ENCODE measurements around the gene MRPS23.
A peak's percentile ranks its signal among the peaks of the same experiment; 100 is the strongest.

The MRPS23 gene

DNA sequence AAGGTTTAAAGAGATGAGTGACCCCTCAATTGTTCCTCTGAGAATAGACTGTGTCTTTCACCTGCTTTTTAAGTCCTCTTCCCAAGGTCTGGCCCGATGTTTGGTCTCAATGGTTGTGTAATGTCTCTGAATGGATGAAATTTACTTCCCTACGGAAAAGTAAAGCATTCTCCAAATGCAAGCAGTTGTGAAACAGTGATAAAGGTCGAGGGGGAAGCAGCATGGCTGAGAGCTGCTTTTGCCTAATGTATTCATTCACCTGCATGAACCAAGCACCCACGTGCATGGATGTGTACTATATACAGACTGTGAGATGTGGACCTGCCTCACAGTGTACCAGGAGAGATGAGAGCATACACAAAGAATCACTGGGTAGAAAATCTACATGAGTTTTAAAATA lies 11.4 kb downstream of the MRPS23 start:
- no peak for DNase-seq (ENCODE audit: low read depth)

DNA sequence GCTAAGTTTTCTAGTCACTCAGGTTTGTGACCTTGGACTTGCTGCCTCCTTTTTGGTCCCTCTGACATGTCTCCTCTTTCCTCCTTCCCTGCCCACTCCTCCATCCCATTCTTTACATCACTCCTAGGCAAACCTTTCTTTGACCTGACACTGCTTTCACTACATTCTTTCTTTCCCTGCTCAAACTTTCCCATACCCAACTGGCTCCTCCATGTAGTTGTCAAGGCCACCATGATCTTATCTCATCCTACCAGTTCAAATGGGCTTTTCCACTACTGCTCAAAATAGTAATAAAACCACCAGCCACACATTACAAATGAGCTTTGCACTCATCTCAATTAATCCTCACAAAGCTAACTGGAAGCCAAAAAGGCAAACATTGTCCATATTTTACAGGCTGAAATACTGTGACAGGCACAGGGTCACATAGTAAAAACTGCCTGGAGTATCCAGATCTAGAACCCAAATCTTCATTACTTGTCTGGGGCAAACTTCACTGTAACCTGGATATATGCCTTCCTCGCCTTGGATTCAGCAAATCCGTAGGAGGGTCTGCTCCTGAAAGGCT lies 14.4 kb downstream of the MRPS23 start:
- no peak for DNase-seq (ENCODE audit: low read depth)

DNA sequence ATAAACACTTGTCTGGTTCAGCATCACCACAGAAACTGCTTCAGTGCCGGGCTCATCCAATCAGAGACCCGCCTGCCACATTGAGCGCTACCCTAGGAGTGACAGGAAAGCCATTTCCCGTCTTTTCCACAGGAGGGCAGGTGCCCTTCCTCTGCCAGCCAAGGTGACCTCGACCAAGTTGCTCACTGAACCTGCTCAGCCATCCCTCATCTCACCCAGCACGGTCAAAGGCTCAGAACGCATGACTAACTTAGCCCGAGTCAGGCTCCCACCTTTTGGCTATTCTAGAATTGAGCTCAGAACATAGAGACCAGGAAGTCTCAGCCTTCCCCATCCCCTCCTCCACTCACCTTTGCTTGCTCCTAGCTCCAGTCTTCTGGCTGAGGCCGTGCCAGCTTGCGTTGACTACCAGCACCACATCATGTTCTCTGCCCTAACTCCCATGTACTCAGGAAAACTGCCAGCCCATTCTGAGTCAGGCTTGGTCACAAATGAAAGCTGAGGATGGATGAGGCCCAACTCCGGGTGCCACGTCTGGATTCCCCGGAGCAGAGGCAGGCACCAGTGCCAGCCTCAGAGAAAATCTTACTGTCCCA lies 15.6 kb downstream of the MRPS23 start:
- DNase-seq (ENCODE audit: low read depth), result no peak

DNA sequence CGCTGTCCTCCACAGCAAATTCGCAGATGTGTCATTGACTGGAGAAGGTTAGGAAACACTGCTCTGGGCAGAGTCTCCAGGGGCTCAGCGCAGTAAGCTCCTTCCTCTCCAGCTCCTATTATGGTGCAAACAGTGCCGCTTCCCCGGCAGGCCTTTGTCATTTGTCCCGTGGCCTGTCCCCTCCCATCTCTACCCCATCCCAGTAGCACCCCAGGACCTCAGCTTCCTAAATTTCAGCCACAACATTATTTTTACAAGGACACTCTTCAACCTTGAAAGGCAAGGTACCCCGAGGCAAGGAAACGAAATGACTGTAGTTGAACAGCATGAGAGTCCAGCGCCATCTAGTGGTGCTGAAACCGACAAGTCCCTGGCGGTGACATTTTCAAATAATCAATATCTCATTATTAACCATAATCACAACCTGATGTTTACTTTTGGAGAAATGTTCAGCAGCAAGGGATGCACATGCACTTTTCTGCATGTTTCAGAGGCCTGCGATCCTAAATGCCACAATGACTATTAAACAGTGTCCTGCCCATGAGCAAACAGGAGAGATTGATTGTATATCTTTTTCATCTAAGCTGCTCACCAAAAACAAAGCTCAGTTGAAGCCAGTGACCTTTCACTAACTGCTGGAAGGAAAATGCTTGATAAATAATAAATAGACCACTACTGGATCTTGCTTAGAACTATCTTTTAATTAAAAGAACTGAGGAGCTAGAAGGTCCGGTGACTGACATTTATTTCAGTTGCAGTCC lies 16.5 kb downstream of the MRPS23 start:
- peak; percentile 38 for DNase-seq (ENCODE audit: low read depth)

DNA sequence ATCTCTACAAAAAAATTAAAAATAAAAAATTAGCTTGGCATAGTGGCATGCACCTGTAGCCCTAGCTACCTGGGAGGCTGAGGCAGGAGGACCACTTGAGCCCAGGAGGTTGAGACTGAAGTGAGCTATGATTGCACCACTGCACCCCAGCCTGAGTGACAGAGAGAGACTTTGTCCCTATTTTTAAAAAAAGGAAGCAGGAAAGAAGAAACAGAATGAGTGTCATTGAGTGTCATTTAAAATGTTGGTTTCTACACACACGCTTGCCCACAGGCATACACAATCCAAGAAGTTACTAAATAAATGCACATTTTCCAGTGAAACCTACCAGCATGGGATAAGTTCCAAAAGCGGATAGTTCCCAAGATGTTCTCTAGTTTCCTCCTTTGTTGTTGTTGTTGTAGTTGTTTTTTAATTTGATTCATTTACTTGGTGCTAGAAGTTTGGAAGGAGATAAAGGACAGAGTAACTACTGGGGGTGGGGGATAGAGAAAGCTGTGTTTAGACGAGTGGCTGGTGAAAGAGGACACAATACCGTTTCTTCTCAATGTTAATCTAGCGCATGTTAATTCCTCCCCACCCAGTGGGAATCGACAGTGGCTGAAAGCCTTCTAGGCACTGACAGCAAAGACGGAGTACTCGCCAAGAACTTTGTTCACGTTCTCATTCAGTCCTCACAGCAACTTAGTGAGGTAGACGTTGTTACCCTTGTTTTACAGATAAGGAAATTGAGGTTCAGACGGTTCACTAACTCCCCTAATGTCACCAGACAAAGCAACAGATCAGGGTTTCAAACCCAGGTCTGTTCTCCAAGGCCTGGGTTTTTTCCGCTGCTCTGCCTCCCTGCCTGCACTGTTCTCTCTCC lies 17.3 kb downstream of the MRPS23 start:
- DNase-seq (ENCODE audit: low read depth), result no peak

DNA sequence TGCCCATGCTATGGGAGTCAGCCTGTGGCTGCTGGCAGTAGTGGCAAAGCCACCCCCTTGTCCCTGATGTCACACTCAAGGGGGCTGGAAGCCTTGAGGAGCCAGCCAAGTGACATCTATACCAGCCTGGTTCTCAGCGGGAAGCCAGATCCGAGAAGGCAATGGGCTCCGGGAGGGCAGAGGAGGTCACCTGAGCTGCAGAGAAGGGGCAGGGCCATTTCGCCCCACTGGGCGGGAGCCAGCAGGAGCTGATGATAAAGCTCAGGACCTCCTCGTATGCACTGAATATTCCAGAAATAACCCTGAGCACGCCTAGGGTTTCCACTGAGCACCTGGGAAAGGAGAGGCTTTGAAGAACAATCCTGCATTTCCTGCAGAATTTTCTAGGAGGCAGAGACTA lies 19.0 kb downstream of the MRPS23 start:
- DNase-seq (ENCODE audit: low read depth), result no peak

DNA sequence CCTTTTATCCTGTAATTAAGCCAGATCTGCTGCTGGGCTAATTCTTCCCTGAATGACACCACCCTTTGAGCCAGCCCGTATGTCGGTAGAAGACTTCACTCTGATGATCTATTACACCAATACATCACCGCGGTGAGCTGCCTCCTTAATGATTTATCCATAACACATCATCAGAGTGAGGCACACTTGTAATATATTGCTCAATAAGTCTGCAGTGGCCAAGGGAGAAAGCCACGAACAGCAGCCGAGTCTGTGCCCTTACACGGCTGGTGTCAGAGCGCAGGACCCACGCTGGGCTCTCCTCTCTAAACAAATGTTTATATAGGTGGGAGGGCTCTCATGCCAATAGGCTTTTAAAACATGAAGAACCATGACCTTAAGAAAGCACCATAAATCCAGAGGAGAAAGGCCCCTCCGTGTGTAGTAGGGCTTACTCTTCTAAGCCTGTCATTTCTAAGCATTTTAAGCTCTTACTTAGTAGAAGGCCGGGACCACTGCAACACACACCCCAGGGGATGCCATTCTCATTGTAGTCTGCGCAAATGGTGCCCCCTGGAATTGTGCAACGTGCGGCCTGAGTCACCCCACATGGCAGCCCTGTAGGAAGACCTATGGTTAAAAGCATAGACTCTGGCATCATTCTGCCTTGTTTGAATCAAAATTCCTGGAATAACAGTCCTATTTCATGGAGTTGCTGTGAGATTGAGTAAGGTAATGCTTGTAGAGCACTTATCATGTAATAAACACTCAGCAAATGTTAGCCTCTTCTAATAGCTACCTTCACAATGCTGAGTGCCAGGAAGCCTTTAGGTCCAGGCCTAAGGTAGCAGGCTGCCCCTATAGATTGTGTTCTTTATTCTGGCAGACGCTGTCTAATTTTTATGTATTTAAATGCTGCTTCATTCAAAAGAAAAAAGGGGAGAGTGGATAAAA lies 26.1 kb downstream of the MRPS23 start:
- no peak for DNase-seq (ENCODE audit: low read depth)

DNA sequence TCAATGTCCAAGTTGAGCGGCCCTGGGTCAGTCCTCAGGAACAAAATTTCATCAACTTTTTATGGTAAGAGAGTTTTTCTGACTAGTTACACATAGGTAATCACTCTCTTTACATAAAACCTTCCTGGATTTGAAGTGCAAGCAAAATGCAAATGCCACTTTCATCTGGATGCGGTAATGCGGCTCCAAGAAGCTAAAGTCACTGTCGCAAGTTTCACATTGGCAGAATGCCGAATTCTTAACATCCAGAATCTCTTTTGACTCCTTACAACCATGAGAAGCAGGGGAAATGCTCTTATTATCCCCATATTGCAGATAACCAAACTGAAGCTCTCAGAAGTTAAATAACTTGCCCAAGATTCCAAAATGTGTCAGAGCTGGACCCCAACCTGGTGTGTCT lies 30.0 kb downstream of the MRPS23 start:
- DNase-seq (ENCODE audit: low read depth), result no peak

DNA sequence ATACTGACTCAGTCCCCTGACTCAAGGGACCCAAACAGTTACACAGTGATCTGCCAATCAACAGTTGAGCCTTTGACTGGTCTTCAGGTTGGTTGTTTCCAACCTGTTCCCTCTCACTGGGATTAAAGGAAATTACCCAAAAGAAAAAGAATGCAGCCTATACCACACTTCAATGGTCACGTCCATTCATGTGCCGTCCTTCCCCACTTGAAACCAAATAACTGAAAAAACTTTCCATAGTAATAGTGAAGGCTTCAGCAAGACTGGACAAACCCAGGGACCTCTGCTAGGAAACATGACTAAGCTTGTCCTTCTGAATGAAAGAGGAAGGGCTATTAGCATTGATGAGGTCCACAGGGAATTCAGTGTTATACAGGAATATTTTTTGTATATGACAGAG lies 30.6 kb downstream of the MRPS23 start:
- DNase-seq (ENCODE audit: low read depth), result no peak

DNA sequence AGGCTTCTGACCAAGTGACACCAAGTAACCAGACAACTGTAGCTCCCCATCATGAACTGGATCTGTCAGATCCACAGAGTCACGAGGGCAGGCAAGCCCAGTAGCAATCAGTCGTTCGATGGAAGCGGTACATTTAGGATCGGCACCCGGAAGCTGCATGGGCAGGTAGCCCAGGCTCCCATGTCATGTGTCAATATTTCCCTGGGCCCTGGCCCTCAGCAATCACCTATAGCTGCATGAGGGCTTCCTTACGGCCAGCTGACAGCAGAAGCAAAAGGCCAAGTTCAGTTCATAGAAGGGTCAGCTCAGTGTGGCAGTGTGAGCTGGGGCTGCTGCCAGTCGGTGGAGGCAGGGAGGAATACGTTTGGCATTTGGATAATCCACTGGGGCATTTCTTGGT lies 31.8 kb downstream of the MRPS23 start:
- no peak for DNase-seq (ENCODE audit: low read depth)

DNA sequence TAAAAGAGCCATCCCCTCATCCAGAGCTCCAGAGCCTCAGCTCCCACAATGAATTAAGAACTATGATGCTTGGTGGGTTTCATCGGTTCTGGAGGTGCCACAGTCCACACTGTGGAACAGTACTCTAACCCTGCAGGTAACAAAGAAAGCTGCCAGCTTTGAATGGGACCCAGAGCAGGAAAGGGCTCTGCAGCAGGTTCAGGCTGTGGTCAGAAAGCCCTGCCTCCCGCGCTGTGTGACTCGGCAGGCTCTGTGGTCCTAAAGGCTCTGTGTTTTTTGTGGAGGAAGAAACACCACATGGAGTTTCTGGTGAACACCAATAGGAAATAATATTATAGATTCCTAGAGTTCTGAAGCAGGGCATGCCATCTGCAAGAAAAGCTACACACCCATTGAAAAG lies 32.5 kb downstream of the MRPS23 start:
- no peak for DNase-seq (ENCODE audit: low read depth)

DNA sequence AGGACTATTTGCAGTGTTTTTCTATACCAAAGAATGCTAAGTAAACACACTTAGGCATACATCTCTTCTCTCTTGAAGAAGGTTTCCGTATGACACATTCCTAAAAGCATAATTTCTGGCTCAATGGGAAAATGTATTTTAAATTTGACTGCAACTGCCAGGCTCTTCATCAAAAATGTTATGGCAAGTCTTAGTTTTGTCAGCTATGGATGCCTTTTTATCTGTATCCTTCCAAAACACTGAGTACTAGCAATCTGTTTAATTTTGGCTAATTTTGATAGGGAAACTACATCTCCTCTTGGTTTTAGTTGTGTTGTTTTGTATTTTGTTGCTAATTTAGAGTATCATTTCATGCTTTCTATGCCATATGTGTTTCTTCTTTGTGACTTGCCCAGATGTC lies 35.4 kb downstream of the MRPS23 start:
- no peak for DNase-seq (ENCODE audit: low read depth)

DNA sequence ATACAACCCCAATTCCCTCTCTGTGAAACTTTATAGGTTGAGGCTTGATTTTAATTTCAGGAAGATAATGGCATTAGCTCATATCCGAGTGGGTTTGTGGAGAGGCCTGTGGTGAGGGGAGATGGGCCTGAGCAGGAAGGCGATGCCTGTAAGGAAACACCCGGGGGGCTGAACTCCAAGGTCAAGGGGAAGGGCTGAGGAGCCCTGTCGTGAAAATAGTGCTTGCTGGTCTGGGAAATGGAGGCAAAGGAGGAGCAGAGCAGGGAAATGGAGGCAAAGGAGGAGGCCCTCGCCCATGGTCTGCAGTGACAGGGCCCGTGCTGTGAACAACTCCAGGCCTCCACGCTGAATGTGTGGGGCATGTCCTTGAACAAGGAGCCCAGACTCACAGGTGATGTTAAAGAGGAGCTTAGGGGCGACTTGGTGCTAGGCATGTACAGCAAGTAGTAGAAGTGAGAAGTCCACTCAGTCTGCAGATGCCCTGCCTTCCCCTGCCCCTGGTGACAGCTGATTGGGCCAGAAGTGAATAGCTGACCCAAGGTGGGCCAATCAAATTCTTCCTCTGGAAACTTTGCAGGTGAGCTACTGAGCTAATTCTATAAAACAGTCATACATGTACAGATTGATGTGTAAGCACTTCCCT lies 38.1 kb downstream of the MRPS23 start:
- DNase-seq (ENCODE audit: low read depth), result no peak

DNA sequence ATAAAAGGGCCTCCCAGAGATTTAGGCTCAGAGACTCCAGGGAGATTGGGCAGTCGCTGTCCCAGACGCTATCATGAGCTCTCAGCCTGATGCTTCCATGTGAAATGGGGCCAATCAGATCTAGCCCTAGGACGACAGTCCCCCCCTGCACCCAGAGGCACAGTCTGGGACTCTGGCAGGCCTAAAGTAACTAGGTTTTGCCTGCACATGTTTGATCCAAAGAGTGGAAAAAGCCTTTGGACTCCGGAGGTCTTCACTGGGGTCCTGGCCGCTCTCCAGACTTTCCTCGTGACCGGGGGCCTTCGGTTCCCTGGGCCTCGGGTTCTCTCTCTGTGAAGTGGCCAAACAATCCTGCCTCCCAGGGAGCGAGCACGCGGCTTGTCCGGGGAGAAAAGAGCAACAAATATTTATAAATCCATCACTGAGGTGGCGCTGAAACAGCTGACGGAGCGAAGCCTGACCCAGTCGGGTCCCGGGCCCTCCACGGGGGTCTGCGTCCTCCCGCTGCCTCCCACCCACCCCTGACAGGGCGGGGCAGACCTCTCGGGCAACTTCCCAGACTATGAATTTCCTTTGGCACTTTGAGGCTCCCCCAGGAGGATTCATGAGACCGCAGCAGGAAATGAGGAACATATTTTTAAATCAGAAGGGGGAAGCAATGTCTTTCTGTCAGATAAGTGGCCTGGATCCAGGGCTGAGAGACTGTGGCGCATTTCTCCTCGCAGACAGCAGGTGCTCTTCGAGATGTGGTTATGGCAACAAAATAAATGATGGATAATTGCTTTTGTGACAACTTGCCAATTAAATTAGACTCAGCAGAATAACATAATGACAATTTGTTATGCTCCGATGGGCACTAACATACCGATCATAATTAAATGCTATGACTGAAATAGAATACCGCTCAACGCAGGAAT lies 38.9 kb downstream of the MRPS23 start:
- DNase-seq (ENCODE audit: low read depth), result no peak

DNA sequence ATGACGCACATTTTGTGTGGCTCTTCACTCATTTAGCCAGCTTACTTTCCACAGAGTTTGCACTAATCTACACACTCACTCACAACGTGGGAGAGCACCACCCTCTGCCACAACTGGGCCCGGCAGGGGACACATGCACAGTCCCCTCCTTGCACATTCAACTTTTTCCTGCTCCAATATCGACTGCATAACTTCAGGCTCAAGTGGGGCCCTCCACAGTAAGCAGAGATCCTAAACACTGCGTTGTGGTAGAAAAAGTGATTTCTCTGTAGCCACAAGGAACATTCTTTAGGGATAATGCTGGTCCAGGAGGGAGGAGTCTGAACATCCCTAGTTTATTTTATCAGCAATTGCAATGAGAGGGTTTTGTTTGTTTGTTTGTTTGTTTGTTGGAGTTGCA lies 40.0 kb downstream of the MRPS23 start:
- no peak for DNase-seq (ENCODE audit: low read depth)

DNA sequence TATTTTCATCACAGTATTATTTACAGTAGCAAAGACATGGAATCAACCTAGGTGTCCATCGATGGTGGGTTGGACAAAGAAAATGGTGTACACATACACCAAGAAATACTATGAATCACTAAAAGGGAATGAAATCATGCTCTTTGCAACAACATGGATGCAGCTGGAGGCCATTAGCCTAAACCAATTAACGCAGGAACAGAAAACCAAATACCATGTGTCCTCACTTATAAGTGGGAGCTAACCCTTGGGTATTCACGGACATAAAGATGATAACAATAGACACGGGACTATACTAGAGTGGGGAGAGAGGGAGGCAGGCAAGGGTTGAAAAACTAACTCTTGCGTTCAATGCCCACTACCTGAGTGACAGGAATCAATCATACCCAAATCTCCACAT lies 41.0 kb downstream of the MRPS23 start:
- DNase-seq (ENCODE audit: low read depth), result no peak

DNA sequence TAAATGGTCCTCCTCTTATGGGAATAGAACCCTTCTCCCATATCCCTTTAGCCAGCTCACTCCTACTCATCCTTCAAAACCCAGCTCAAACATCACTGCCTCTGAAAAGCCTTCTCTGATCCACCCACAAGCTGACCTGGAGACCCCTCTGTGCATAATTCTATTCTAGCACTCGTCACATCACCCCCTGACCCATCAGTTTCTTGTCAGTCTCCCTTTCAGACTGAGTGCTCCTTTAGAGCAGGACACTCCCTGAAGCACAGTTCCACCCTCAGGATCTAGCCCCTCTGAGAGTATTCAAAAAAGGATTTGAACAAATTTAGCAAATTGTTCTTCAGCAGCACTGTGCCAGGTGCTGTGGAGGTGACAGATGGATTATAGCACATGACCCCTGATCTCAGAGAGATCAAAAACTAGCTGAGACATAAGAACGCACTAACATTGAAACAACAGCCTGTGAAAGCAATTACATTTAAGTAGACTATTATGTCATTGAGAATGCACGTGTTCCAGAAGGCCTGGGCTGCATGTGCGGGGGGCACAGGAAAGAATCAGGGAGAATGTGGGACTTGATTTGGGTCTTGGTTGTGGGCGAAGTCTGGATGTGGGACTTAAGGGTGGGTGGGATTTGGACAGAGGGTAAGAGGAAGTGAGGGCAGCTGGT lies 43.5 kb downstream of the MRPS23 start:
- DNase-seq (ENCODE audit: low read depth), result no peak

DNA sequence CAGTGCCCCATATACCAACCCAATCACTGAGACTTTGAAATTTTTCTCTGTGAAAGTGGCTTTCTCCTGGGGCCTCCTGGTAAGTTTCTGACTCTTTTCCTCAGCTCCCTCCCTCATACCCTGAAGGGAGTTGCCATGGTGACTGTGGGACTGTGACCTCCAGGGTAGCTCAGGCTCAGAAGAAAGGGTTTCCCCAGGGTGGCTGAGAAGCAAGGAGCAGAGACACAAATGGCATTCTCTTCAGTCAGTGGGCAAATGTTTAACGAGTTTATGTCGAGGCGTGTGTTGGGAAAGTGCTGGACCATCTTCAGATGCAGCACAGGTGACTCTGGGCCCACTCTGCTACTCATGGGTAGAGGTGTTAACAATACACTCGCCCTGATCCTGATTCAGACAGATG lies 46.8 kb downstream of the MRPS23 start:
- DNase-seq (ENCODE audit: low read depth), result no peak

DNA sequence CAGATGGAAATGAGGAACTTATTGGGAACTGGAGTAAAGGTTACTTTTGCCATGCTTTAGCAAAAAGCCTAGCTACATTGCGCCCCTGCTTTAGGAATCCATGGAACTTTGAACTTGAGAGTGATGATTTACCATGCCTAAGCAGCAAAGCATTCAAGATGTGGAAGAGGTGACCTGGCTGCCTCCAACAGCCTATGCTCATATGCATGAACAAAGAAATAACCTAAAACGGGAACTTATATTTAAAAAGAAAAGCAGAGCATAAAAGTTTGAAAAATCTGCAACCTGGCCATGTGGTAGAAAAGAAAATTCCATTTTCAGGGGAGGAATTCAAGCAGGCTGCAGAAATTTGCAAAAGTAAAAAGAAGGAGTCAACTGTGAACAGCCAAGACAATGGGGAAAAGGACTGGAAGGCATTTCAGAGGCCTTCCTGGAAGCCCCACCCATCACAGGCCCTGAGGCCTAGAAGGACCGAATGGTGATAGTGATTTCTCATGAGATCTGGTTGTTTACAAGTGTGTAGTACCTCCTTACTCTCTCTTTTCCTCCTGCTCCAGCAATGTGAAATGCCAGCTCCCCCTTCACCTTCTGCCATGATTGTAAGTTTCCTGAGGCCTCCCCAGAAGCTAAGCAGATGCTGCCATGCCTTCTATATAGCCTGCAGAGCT lies 48.7 kb downstream of the MRPS23 start:
- no peak for DNase-seq (ENCODE audit: low read depth)
